Thyroid gland (tissue), 4 donors: ENCODE data around the gene PAX4. TPM values are rescaled to one million over a fixed set of nuclear protein-coding genes. Genes with fewer than 3 reads are reported as not detected.

Source experiments
- DNase-seq, 2 donors: peaks; one replicate each; pipeline ENCODE4 v3.0.0-alpha.2; 2019
- H3K27ac ChIP-seq, 3 donors: fragments of 200-600 bp; sonication (generic); 1 replicate in 2 of 3; 2 replicates in 1 of 3; pipeline ENCODE4 v1.5.1; 2016 to 2019; ENCODE audit warnings: mild to moderate bottlenecking in 1 of 3, moderate library complexity in 1 of 3
- H3K27me3 ChIP-seq: fragments of 200-600 bp; sonication (generic); one replicate; pipeline ENCODE4 v1.5.1; 2019
- H3K36me3 ChIP-seq, 2 donors: fragments of 200-600 bp; sonication (generic); one replicate each; pipeline ENCODE4 v1.5.1; 2016 to 2019
- H3K4me1 ChIP-seq, 2 donors: fragments of 200-600 bp; sonication (generic); one replicate each; pipeline ENCODE4 v1.5.1; 2017 to 2019
- H3K4me3 ChIP-seq, 3 donors: fragments of 200-600 bp; sonication (generic); replicated peaks in 1 of 3; 1 replicate in 2 of 3; 2 replicates in 1 of 3; pipeline ENCODE4 v1.5.1; 2016; ENCODE audit warnings: mild to moderate bottlenecking in 1 of 3
- H3K9me3 ChIP-seq: fragments of 200-600 bp; sonication (generic); one replicate; pipeline ENCODE4 v1.5.1; 2017
- POLR2A ChIP-seq, 2 donors: fragments of 450-650 bp; IDR thresholded peaks; one replicate each; pipeline ENCODE4 v1.6.1; 2017; ENCODE audit warnings: antibody characterized with exemption in 2 of 2, mild to moderate bottlenecking in 2 of 2, moderate library complexity in 1 of 2
- WGBS, 2 donors: methylation state at CpG; one replicate each; pipeline ENCODE4 v1.1.5; 2017; 5-methylcytosine and 5-hydroxymethylcytosine counted together
- intact Hi-C: fragments of 100-400 bp; cut with DNase I; formaldehyde crosslinking; loops from one replicate; pipeline ENCODE4 v1.15.1; 2023
- total RNA-seq, 4 donors: library from RNA; depleted of rRNA; stranded (reverse); fragments of >200 nt; gene quantifications; one replicate each; pipeline ENCODE4 v1.2.3, GENCODE V29; 2016
- TF ChIP-seq, protein P1 (sequence below), 6 experiments: fragments of 200-600 bp in 3 of 6; fragments of 450-650 bp in 3 of 6; sonication (generic) in 3 of 6; IDR thresholded peaks; one replicate each; pipeline ENCODE4 v1.5.1; 2016 to 2019; ENCODE audit warnings: antibody characterized with exemption in 6 of 6, mild to moderate bottlenecking in 2 of 6, inconsistent platforms in 1 of 6, moderate library complexity in 1 of 6

PAX4 gene
- total RNA-seq, 4 donors from 2014 or later: not detected

DNA sequence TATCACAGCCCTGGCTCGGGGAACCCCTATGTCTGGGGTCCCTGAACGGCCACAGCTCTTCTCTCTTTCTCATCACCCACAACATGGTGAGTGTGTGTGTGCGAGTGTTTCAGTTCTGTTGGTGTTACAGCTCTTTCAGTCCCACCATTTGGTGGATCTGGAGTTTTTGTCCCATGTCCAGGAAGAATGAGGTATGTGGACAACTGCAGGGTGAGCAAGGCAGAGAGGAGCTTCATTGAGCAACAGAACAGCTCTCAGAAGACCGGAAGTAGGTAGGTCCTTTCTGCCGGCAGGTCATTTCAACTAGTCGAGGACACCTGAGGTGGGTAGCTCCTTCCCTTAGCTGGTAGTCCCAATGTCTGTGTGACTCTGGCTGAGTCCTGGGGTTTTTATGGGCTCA is 9.5 kb downstream of the PAX4 start:
- intact Hi-C loops: no loop called here
- 86 to 92% methylated on average over 6 of the region's 6 CpGs for WGBS, 2 donors
- no peak for DNase-seq
- TF ChIP-seq POLR2A (IDR thresholded peaks at IDR 0.05): no peak
- TF ChIP-seq, protein P1, sequence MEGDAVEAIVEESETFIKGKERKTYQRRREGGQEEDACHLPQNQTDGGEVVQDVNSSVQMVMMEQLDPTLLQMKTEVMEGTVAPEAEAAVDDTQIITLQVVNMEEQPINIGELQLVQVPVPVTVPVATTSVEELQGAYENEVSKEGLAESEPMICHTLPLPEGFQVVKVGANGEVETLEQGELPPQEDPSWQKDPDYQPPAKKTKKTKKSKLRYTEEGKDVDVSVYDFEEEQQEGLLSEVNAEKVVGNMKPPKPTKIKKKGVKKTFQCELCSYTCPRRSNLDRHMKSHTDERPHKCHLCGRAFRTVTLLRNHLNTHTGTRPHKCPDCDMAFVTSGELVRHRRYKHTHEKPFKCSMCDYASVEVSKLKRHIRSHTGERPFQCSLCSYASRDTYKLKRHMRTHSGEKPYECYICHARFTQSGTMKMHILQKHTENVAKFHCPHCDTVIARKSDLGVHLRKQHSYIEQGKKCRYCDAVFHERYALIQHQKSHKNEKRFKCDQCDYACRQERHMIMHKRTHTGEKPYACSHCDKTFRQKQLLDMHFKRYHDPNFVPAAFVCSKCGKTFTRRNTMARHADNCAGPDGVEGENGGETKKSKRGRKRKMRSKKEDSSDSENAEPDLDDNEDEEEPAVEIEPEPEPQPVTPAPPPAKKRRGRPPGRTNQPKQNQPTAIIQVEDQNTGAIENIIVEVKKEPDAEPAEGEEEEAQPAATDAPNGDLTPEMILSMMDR (IDR thresholded peaks at IDR 0.05): no peak
- no peaks in the 10 kb centered on the region for H3K4me1 ChIP-seq
- H3K4me3 ChIP-seq: no peak overlapping the region
- no peaks in the 10 kb centered on the region for H3K27me3 ChIP-seq
- H3K36me3 ChIP-seq: no peaks in the 10 kb centered on the region
- H3K27ac ChIP-seq: no peak overlapping the region
- H3K9me3 ChIP-seq: no peaks in the 10 kb centered on the region

DNA sequence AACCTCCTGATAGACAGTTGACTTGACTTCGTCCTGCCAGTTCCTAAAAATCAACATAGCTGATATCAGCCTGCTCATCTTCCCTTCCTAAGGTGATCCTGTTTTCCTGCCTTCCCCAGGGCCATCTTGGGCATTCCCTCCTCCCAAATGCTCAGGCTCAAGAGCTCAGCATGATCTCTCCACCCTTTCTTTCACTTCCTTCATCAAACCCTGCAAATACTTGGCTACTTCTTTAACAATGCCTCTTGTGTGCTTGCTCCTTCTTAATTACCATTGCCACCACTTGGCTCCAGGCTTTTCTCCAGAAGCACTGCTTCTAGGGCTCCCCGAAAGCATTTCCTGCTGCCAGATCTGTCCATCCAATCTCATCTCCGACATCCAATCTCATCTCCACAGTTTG is 17.1 kb downstream of the PAX4 start:
- 60 to 72% methylated on average over 3 of the region's 3 CpGs for WGBS, 2 donors
- Histone ChIP-seq H3K27me3 (no peaks in the 10 kb centered on the region), H3K4me3 (no peak overlapping the region), H3K36me3 (no peaks in the 10 kb centered on the region), H3K27ac (no peak overlapping the region), H3K4me1 (no peaks in the 10 kb centered on the region), H3K9me3 (no peaks in the 10 kb centered on the region)
- intact Hi-C loops: no loop called here
- no peak for TF ChIP-seq POLR2A (IDR thresholded peaks at IDR 0.05)
- DNase-seq: no peak

DNA sequence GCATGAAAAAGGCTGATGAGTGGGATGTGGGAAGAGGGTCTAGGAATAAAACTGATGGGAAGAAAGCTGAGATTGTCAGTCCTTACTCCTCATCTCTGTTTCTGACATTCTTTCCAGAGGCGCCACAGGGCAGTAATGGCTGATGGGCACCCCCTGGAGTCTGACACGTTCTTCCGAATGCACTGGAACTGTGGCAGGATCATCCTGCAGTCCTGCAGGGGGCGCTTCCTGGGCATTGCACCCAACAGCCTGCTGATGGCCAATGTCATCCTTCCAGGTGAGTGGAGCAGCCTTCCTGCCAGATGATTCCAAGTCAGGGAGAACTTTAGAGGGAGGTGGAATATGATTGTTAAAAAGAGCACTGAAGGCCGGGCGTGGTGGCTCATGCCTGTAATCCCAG is 19.6 kb downstream of the PAX4 start:
- Histone ChIP-seq H3K27ac (no peak overlapping the region), H3K4me3 (no peak overlapping the region), H3K9me3 (no peaks in the 10 kb centered on the region), H3K36me3 (no peaks in the 10 kb centered on the region), H3K27me3 (no peaks in the 10 kb centered on the region), H3K4me1 (no peaks in the 10 kb centered on the region)
- TF ChIP-seq, protein P1 (IDR thresholded peaks at IDR 0.05): no peak
- no peak for TF ChIP-seq POLR2A (IDR thresholded peaks at IDR 0.05)
- intact Hi-C loops: no loop called here
- no peak for DNase-seq
- 56 to 59% methylated on average over 6 of the region's 6 CpGs for WGBS, 2 donors

DNA sequence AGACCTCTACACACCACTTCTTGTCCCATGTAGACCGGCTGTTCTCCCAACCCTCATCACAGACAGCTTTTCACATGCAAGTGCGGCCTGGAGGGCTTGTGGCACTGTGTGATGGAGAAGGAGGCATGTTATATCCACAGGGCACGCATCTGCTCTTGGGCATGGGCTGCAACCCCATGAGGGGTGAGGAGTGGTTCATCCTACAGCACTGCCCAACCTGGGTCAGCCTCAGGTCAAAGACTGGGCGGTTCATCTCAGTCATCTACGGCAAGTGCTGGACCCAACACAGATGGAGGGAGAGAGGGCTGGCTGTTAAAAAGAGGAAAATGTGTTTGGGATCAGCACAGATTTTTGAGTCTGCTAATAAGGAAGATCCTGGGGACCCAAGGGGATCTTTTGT is 22.2 kb downstream of the PAX4 start:
- H3K36me3 ChIP-seq: peaks cover 13 to 17% of the 10 kb centered on the region in 2 donors
- H3K27me3 ChIP-seq: no peaks in the 10 kb centered on the region
- H3K27ac ChIP-seq: no peak overlapping the region
- TF ChIP-seq POLR2A (IDR thresholded peaks at IDR 0.05): no peak
- TF ChIP-seq, protein P1 (IDR thresholded peaks at IDR 0.05): no peak
- intact Hi-C loops: no loop called here
- H3K4me3 ChIP-seq: no peak overlapping the region
- no peak for DNase-seq
- H3K9me3 ChIP-seq: no peaks in the 10 kb centered on the region
- 95 to 100% methylated on average over 4 to 5 of the region's 5 CpGs for WGBS, 2 donors
- no peaks in the 10 kb centered on the region for H3K4me1 ChIP-seq

DNA sequence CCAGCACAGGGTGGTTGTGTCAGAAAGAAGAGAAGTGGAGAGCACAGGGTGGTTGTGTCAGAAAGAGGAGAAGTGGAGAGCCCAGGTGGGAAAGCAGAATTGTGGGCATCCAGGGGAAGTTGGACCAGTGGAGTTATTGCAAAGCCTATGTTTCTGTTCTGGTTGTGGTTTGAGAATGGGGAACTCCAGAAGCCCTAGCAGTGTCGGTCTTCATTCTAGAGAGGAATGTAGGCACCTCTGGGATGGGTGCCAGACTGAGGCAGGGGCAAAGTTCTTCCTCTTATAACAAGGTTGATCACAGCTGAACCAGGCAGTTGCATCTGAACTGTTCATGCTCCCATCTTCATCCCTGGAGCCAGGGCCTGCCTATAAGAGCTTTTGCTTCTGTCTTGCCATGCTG is 23.5 kb downstream of the PAX4 start:
- Histone ChIP-seq H3K4me1 (peaks cover 3 to 4% of the 10 kb centered on the region in 2 donors), H3K9me3 (no peaks in the 10 kb centered on the region), H3K27ac (no peak overlapping the region), H3K4me3 (no peak overlapping the region), H3K27me3 (no peaks in the 10 kb centered on the region), H3K36me3 (peaks cover 16 to 27% of the 10 kb centered on the region in 2 donors)
- 71 to 74% methylated on average over 1 of the region's 1 CpG for WGBS, 2 donors
- intact Hi-C loops: no loop called here
- TF ChIP-seq, protein P1 (IDR thresholded peaks at IDR 0.05): no peak
- TF ChIP-seq POLR2A (IDR thresholded peaks at IDR 0.05): no peak
- DNase-seq: no peak

DNA sequence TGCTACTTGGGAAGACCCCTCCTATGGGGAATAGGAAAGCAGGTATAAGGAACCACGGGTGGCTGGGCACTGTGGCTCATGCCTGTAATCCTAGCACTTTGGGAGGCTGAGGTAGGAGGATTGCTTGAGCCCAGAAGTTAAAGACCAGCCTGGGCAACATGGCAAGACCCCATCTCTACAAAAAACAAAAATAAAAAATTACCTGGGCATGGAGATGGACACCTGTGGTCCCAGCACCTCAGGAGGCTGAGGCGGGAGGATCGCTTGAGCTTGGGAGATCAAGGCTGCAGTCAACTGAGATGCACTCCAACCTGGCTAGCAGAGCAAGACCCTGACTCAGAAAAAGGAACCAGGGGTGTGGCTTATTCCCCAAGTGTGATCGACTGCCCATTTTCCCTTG is 25.4 kb downstream of the PAX4 start:
- no peak for TF ChIP-seq POLR2A (IDR thresholded peaks at IDR 0.05)
- TF ChIP-seq, protein P1 (IDR thresholded peaks at IDR 0.05): no peak
- no peak for DNase-seq
- H3K27me3 ChIP-seq: no peaks in the 10 kb centered on the region
- 75 to 81% methylated on average over 4 of the region's 4 CpGs for WGBS, 2 donors
- no peak overlapping the region for H3K4me3 ChIP-seq
- intact Hi-C loops: no loop called here
- peaks cover 12 to 13% of the 10 kb centered on the region in 2 donors for H3K4me1 ChIP-seq
- H3K27ac ChIP-seq: no peak overlapping the region
- no peaks in the 10 kb centered on the region for H3K9me3 ChIP-seq
- H3K36me3 ChIP-seq: peaks cover 16 to 27% of the 10 kb centered on the region in 2 donors
